Neural progenitor cell (in vitro differentiated cells): Measurements from ENCODE around the gene IRX4.

Experiments used
- EZH2 ChIP-seq: fragments of 200-600 bp; sonication (generic); IDR thresholded peaks from 2 replicates; pipeline ENCODE4 v1.6.1; 2017; ENCODE audit warnings: antibody characterized with exemption, mild to moderate bottlenecking, moderate library complexity
- EZH2phosphoT487 ChIP-seq: fragments of 200-600 bp; sonication (generic); IDR thresholded peaks from 2 replicates; pipeline ENCODE4 v1.6.1; 2017; ENCODE audit warnings: antibody characterized with exemption
- TF ChIP-seq, protein P1 (sequence below): fragments of 200-600 bp; sonication (generic); IDR thresholded peaks from 2 replicates; pipeline ENCODE4 v1.5.1; 2017; ENCODE audit warnings: antibody characterized with exemption, mild to moderate bottlenecking

DNA sequence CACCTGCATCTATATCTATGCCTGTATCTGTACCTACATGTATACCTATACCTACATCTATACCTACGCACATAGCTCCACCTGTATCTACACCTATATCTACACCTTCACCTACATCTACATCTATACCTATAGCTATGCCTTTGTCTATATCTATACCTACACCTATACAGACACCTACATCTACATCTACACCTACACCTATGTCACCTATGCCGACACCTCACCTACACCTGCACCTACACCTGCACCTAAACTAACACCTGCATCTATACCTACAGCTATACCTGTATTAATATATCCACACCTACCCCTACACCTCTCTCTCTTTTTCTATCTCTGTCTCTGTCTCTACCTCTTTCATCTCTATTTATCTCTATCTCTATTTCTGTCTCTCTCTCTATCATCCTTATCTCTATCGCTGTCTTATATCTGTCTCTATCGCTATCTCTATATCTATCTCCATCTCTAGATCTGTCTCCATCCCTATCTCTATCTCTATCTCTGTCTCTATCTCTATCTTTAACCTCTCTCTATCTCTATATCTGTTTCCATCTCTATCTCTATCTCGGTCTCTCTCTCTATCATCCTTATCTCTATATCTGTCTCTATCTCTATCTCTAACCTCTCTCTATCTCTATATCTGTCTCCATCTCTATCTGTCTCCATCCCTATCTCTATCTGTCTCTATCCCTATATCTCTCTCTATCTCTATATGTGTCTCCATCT lies 37.9 kb downstream of the IRX4 start:
- TF ChIP-seq, protein P1, sequence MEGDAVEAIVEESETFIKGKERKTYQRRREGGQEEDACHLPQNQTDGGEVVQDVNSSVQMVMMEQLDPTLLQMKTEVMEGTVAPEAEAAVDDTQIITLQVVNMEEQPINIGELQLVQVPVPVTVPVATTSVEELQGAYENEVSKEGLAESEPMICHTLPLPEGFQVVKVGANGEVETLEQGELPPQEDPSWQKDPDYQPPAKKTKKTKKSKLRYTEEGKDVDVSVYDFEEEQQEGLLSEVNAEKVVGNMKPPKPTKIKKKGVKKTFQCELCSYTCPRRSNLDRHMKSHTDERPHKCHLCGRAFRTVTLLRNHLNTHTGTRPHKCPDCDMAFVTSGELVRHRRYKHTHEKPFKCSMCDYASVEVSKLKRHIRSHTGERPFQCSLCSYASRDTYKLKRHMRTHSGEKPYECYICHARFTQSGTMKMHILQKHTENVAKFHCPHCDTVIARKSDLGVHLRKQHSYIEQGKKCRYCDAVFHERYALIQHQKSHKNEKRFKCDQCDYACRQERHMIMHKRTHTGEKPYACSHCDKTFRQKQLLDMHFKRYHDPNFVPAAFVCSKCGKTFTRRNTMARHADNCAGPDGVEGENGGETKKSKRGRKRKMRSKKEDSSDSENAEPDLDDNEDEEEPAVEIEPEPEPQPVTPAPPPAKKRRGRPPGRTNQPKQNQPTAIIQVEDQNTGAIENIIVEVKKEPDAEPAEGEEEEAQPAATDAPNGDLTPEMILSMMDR, result no peak
- TF ChIP-seq EZH2, result no peak
- no peak for TF ChIP-seq EZH2phosphoT487
